Gastroesophageal sphincter (tissue), 3 donors: ENCODE data around the gene EIF3CL.
"Not testable (repeated sequence)": the region's sequence is repeated elsewhere in the genome, so short reads cannot be mapped to it uniquely, and the experiment has no call there.

Experiments
- CTCF ChIP-seq, 4 experiments: fragments of 200-600 bp in 2 of 4; fragments of 450-650 bp in 2 of 4; sonication (generic) in 1 of 4; IDR thresholded peaks; one replicate each; pipeline ENCODE4 v1.5.1; 2017 to 2019; ENCODE audit warnings: antibody characterized with exemption in 4 of 4, mild to moderate bottlenecking in 2 of 4, moderate library complexity in 2 of 4
- POLR2AphosphoS5 ChIP-seq: sonication (generic); formaldehyde crosslinking; IDR thresholded peaks from one replicate; pipeline ENCODE4 v1.6.1; 2017; ENCODE audit warnings: antibody characterized with exemption

GRCh38 chr16:28364268-28365173 is 39.1 kb downstream of the EIF3CL start:
- TF ChIP-seq CTCF (IDR thresholded peaks at IDR 0.05); POLR2AphosphoS5: not testable (repeated sequence)
